NCI-H526 treated with DMSO at 0.1 percent for 48 hours (cell line): ENCODE data around the gene ZBTB7A.

Experiments used
- DNase-seq: peaks from one replicate; lab custom pipeline; 2025; lab: John Stamatoyannopoulos, UW

Gene ZBTB7A

GRCh38 chr19:4066682-4067395, at the start of gene ZBTB7A:
Gene ZBTB7A (minus strand): TSS chr19:4066899. CDS start chr19:4055232, 11,667 bp downstream.
- DNase-seq = peak; percentile 18

DNA sequence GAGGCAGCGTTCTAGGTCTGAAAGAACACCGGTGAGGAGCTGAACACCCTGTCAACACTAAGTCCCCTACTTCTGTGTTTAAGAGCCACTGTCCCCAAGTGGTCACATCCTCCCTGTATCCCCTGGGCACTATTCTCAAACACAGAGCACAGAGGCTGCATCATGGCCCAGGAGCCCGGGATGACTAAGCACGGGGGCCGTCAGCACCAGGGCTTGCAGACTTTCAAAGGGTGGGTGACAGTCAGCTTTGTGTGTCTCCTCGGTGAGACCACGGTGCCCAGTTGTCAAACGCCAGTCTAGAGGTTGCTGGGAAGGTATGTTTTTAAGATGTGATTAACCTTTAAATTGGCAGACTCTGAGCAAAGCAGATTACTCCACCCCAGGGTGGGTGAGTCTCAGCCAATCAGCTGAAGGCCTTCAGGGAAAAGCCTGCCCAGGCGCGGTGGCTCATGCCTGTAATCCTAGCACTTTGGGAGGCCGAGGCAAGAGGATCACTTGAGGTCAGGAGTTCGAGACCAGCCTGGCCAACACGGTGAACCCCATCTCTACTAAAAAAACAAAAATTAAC, 49.2 kb upstream of the ZBTB7A start:
- no peak for DNase-seq

DNA sequence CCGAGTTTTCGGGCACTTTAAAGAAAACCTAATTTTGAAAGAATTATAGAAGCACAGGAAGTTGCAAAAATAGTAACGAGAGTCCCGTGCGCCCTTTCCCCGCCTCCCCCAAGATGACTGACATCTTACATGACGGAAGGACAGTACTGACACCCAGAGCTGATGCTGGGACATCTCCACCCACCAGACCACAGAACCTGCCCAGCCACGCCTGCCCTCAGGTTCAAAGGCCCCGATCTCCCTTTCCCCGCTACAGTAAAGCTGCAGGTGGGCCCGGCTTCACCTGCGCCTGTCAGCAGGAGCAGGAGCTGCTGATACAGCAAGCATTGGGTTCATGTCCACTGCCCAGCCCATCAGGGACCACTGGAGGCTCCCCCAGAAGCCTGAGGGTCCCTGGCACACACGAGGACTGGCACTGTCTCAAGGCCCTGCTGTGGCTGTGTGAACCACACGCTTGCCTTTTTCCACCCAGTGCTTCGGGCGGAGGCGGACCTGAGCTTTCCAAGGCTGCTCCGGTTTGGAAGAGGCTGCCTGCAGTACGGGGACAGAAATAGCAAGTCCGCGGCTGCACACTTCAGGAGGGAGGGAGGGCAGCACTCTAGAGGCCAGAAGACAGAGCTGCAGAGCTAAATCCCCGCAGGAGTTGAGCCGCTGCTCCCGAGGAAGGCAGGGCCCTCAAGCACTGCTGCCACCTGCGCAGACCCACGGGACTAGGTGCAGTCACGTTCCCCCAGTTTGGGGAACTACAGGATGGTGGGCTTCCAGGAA, 48.5 kb upstream of the ZBTB7A start:
- DNase-seq = no peak

GRCh38 chr19:4114181-4114580, 47.5 kb upstream of the ZBTB7A start:
- no peak for DNase-seq

DNA sequence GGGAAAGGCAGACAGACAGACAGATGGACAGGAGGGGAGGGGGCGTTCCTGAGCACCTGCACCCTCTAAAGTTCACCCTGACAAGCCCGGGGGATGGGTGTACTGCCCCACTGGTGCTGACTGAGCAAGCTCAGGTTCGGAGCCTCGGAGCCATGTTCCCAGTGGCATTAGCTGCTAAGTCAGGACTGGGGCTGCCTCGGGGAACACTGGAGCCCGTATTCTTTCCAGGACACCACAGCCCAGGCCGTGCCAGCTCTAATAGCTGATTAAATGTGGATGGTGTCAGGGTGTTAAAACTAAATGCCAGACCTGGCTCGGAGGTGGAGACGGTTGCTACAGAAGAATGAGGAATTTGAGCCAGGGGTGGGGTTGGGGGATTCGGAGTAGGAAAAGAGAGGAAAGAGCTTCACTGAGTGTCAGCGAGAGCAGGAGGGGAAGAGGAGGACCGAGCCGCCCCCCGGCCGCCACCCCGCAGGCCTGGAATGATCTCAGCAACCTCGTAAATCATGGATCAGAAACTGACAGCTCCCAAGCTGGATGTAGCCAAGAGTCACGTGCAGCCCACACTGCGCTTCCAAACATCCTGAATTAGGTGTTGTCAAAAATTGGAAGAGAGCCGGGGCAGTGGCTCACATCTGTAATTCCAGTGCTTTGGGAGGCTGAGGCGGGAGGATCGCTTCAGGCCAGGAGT, 46.8 kb upstream of the ZBTB7A start:
- no peak for DNase-seq

GRCh38 chr19:4112367-4112766, 45.7 kb upstream of the ZBTB7A start:
- DNase-seq = no peak

- no peak for DNase-seq
These were observed 42.9 kb upstream of the ZBTB7A start for GRCh38 chr19:4109626-4109945.

GRCh38 chr19:4108767-4109625, 42.3 kb upstream of the ZBTB7A start:
- DNase-seq = no peak

GRCh38 chr19:4103080-4103433, 36.4 kb upstream of the ZBTB7A start:
- DNase-seq = no peak

GRCh38 chr19:4102339-4103079, 35.8 kb upstream of the ZBTB7A start:
- no peak for DNase-seq

GRCh38 chr19:4101496-4101770, 34.7 kb upstream of the ZBTB7A start:
- no peak for DNase-seq

DNA sequence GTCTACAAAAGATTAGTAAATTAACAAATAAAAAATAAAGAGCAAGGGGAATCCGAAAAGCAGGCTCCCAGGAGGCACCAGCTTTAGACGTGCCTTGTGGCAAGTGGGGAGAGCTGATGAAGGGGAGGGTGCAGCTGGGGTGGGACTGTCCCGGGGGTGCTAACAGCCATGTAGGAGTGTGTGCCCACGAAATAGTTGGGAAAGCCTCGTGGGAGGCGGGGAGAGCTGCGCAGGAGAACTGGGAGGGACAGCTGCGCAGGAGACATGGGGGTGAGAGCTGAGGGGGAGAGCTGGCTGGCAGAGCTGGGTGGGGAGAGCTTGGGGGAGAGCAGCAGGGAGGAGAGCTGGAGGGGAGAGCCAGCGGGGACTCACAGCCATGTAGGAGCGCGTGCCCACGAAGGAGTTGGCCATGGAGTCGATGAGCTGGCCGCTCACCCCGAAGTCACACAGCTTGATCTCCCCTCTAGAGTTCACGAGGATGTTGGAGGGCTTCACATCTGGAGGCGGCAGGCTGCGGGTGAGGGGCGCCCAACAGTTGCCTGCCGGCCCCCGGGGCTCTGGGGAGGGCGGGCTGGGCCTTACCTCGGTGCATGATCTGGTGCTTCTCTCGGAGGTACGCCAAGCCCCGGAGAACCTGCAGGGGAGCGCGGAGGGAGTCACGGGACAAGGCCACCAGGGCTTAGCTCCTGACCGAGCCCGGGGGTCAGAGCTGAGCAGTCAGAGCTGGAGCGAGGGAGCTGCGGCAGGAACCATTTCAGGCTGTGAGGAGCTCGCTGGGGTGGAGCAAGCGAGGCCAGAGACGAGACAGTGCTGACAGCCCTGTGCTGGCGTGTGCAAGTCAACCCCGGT, 34.2 kb upstream of the ZBTB7A start:
- no peak for DNase-seq

DNA sequence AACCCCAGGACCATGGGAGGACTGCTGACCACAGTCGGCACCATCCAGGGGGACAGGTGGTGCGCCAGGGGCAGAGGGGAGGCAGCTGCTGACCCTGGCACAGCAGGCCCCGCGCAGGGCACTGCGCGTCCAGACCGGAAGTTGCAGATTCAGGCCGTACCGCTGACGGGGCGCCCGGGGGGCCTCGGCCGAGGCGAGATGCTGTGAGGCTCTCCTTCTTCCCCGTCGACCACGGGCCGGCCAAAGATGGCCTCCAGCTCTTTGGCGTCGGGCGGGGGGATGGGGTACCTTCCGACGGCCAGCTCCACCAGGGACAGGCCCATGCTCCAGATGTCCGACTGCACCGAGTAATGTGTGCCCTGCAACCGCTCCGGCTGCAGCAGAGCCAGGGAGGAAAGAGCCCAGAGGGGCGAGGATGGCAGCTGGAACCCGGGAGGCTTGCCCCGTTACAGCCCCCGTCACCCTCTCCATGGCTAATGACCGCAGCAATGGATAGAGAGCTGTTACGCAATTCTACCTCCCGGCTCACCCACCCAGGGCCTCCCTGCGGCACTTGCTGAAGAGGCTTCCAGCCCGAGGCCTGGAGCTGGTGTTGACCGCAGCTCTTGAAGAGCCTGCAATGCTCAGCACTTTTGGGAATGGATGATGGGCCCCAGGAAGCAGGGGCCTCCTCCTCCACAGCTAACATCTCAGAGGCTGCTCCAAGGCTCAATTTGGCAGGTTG, 32.5 kb upstream of the ZBTB7A start:
- no peak for DNase-seq

DNA sequence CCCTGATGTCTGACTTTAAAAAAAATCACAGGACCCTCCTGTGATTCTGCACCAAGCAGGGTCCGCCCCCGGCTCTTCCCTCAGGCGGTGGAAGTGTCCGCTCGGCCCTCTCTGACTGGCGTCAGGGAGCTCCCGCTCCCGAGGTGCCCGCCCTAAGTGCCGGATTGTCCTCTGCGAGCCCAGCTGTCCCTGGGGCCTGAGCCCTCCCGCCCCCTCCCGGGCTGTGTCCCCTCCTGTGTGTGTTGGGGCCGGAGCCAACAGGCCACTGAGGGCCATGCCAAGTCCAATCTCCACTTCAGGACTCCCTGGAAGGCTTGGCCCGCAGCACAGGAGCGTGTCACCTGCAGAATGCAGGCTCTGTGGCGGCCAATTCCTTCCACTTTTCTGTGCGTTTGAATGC, 31.8 kb upstream of the ZBTB7A start:
- DNase-seq = no peak

DNA sequence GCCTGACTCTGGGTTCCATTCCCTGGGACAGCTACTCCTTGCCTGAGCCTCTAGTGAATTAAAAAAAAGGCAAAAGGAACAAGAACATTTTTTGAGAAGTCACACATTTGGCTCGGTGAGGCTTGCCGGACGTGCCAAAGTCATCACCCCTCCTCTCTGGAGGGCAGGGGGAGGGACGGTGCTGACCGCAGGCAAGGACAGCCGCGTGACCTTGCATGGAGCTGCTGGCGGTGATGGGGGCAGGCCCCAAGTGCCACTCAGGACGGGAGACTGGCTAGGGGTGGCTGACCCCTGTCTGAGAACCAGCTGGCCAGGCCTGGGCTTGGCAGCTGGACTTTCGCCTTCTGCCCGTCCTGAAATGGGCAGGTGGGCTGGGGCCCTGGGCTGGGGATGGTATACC, 30.8 kb upstream of the ZBTB7A start:
- no peak for DNase-seq

DNA sequence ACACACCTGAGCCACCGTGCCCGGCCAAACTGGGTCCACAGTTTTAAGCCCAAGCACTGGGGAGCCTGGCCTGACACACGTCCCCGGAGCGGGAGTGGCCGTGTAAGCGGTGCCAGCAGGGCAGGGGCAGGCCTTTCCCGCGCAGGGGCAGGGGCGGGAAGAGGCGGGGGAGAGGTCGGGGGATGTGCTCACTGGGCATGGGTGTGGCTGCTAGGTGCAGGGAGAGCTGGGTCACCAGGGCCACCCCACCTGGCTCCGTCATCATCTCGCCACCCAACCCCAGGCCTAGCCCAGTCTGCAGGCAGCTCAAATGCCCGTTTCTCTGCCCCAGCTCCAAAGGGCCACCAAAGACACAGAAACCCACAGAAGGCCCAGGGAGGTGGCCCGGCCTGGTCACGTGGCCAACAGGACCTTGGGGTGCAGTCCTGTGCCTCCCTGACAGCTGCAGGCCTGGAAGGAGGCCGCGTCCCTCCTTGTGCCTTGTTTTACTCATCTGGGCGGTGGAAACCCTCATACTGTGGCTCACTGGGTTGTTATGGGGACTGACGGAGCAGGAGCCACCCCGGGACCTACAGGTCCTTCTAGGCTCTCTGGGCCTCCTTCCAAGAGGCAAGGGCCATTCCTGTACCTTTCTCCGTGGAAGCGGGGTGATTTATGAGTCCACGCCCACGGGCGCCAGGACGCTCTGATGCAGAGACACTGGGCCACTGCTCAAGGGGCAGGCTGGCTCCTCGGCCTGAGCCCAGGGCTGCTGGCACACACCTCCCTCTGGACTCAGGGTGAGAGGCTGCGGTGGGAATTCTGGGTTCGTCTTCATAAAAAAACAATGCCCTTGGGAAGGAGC, 29.6 kb upstream of the ZBTB7A start:
- no peak for DNase-seq

- DNase-seq = no peak
These were observed 28.8 kb upstream of the ZBTB7A start for GRCh38 chr19:4095488-4095844.

DNA sequence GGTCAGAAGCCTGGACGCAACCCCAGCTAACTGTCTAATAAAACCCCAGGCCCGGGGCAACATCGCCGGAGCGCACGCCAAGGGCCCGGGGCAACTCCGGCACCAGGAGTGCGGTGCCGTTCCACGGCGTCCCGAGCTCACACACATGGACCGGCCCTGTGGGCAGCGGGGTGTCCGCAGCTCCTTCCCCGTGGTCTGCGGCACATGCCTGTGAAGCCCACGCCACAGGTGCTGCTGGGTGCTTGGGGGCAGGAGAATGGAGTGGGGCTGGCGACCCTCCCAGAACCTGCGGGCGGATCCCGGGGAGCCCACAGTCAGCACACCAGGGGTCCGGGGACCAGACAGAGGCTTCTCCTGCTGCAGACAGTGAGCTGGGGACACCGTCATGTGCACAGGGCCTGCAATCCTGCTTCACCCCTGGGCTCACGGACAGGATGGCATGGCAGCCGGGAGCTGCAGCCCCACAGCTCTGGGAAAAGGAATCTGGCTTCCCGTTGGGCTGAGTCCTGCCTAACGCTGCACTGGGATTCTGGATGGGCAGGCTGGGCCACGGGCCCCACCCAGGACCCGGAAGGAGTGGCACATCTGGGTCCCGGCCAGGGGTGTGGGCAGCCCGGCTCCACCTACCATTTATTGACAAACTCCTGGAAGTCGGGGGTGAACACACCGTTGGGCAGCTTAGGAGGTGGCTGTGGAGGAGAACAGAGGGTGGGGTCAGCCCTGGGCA, 28.2 kb upstream of the ZBTB7A start:
- DNase-seq = no peak
